Adipose tissue (tissue), 3 donors: ENCODE results near the gene GPHN. TPM values are rescaled to one million over a fixed set of nuclear protein-coding genes. Genes with fewer than 3 reads are reported as not detected.
"Not testable (repeated sequence)": the region's sequence is repeated elsewhere in the genome, so short reads cannot be mapped to it uniquely, and the experiment has no call there.

ENCODE experiments used
- H3K27ac ChIP-seq: one replicate; pipeline ENCODE4 v1.5.1; 2013; ENCODE audit warnings: low read depth, low read length
- WGBS, 3 donors: extraction: QIAGEN DNeasy Blood & Tissue Kit; methylation state at CpG; one replicate each; pipeline ENCODE4 v1.1.7; 2013; 5-methylcytosine and 5-hydroxymethylcytosine counted together
- polyA plus RNA-seq, 3 donors: library from polyadenylated mRNA; stranded (reverse); fragments of 200-250 nt; gene quantifications; one replicate each; pipeline ENCODE4 v1.2.3, GENCODE V29; 2013
- donor health status: healthy with polysubstance abuse.
- donor health status: Bipolar disorder and iron deficiency.
- donor health status: healthy.

Gene GPHN
- polyA plus RNA-seq, 3 donors: 13.6 to 17.9 (median 15.6) TPM

GRCh38 chr14:66572826-66573225, 64.9 kb downstream of the GPHN start:
- no peak overlapping the region for H3K27ac ChIP-seq
- WGBS, 3 donors: 59 to 92% (median 63%) methylated on average over 1 of the region's 1 CpG

- no peak overlapping the region for H3K27ac ChIP-seq
- 94 to 96% (median 95%) methylated on average over 2 of the region's 2 CpGs for WGBS, 3 donors
Measured at GRCh38 chr14:66575014-66575413, 67.1 kb downstream of the GPHN start.

GRCh38 chr14:66575939-66576338, 68.0 kb downstream of the GPHN start:
- WGBS, 3 donors: 91 to 100% (median 94%) methylated on average over 1 of the region's 1 CpG
- H3K27ac ChIP-seq: no peak overlapping the region

GRCh38 chr14:66587753-66588152, 79.8 kb downstream of the GPHN start:
- not testable (repeated sequence) for H3K27ac ChIP-seq

GRCh38 chr14:66595394-66595793, 87.4 kb downstream of the GPHN start:
- no peak overlapping the region for H3K27ac ChIP-seq
- WGBS, 3 donors: 97 to 100% (median 97%) methylated on average over 4 of the region's 4 CpGs

More at GRCh38 chr14:66587753-66588152, 79.8 kb downstream of the GPHN start:
- WGBS, 3 donors: 94 to 97% (median 96%) methylated on average over 6 of the region's 6 CpGs

- H3K27ac ChIP-seq: no peak overlapping the region
- WGBS, 3 donors: 86 to 99% (median 93%) methylated on average over 9 of the region's 9 CpGs
Measured at GRCh38 chr14:66596241-66596985, 88.5 kb downstream of the GPHN start.

GRCh38 chr14:66600416-66600815, 92.5 kb downstream of the GPHN start:
- no peak overlapping the region for H3K27ac ChIP-seq
- WGBS, 3 donors: 94 to 97% (median 95%) methylated on average over 3 of the region's 3 CpGs

- no peak overlapping the region for H3K27ac ChIP-seq
- WGBS, 3 donors: 31 to 82% (median 74%) methylated on average over 2 of the region's 2 CpGs
Measured at GRCh38 chr14:66601932-66602578, 94.1 kb downstream of the GPHN start.

- H3K27ac ChIP-seq: no peak overlapping the region
Measured at GRCh38 chr14:66603945-66604344, 96.0 kb downstream of the GPHN start.

- 92 to 95% (median 92%) methylated on average over 2 of the region's 2 CpGs for WGBS, 3 donors
- no peak overlapping the region for H3K27ac ChIP-seq
Measured at GRCh38 chr14:66606826-66607225, 98.9 kb downstream of the GPHN start.

GRCh38 chr14:66610154-66610563, 102.2 kb downstream of the GPHN start:
- WGBS, 3 donors: 80 to 84% (median 80%) methylated on average over 4 of the region's 4 CpGs

GRCh38 chr14:66613344-66613743, 105.4 kb downstream of the GPHN start:
- WGBS, 3 donors: 90 to 93% (median 93%) methylated on average over 2 of the region's 2 CpGs
- H3K27ac ChIP-seq: no peak overlapping the region

More at GRCh38 chr14:66610154-66610563, 102.2 kb downstream of the GPHN start:
- H3K27ac ChIP-seq: no peak overlapping the region

- H3K27ac ChIP-seq: no peak overlapping the region
- 95 to 97% (median 96%) methylated on average over 2 of the region's 2 CpGs for whole genome bisulfite sequencing, 3 donors
Measured at GRCh38 chr14:66619952-66620351, 112.0 kb downstream of the GPHN start.

- H3K27ac ChIP-seq: no peak overlapping the region
- 59 to 79% (median 65%) methylated on average over 4 of the region's 4 CpGs for WGBS, 3 donors
Measured at GRCh38 chr14:66623838-66624237, 115.9 kb downstream of the GPHN start.

- WGBS, 3 donors: 0 to 3% (median 3%) methylated on average over 1 of the region's 1 CpG
- H3K27ac ChIP-seq: no peak overlapping the region
Measured at GRCh38 chr14:66624336-66624937, 116.5 kb downstream of the GPHN start.

- H3K27ac ChIP-seq: no peak overlapping the region
Measured at GRCh38 chr14:66628636-66629035, 120.7 kb downstream of the GPHN start.

GRCh38 chr14:66629499-66629898, 121.6 kb downstream of the GPHN start:
- H3K27ac ChIP-seq: no peak overlapping the region

GRCh38 chr14:66634876-66635275, 126.9 kb downstream of the GPHN start:
- H3K27ac ChIP-seq: no peak overlapping the region

GRCh38 chr14:66635435-66635834, 127.5 kb downstream of the GPHN start:
- H3K27ac ChIP-seq: no peak overlapping the region
- WGBS, 3 donors: 13 to 58% (median 45%) methylated on average over 2 of the region's 2 CpGs

GRCh38 chr14:66636240-66636639, 128.3 kb downstream of the GPHN start:
- no peak overlapping the region for H3K27ac ChIP-seq
